Activated CD8-positive, alpha-beta memory T cell treated with anti-CD3 and anti-CD28 coated beads, Interleukin-2, amount 50 U/mL, for 1 hour (primary cell): Measurements from ENCODE around the gene RNU1-1.
"Not testable (repeated sequence)": the region's sequence is repeated elsewhere in the genome, so short reads cannot be mapped to it uniquely, and the experiment has no call there.

Experiments
- DNase-seq: peaks from one replicate; pipeline ENCODE4 v3.0.0-alpha.2; 2020; ENCODE audit errors: extremely low read depth

RNU1-1 gene

GRCh38 chr1:16493731-16494130, 20.4 kb downstream of the RNU1-1 start:
- not testable (repeated sequence) for DNase-seq

- DNase-seq, result not testable (repeated sequence)
Observed at GRCh38 chr1:16492937-16493336, 21.1 kb downstream of the RNU1-1 start.

DNA sequence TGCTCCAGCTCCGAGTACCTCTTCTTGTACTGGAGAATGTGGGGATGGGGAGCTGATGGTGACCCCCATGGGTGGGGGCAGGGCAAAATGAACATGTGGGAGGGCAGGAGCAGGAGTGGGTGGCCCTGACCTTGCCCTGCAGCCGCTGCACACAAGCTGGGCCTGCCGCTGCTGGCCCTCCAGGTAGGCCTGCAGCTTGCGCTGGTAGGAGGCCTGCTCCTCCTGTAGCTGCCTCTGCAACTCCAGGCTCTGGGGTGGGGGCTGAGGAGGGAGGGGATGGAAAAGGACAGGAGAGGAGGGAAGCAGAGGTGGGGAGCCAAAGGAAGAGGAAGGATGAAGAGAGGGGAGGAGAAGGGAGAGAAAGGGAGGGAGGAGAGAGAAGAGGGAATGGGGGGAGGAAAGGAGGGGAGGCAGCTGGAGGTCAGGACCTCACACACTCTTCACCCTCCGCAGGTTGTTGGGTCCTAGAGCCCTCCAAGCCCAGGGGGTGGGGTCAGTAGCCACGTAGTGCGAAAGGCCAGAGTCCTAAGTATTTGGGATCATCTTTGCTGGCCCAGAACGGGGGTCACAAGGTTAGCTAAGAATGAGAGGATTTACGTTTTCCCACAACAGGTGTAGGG, 22.9 kb downstream of the RNU1-1 start:
- no peak for DNase-seq

- not testable (repeated sequence) for DNase-seq
Observed at GRCh38 chr1:16489195-16489880, 24.7 kb downstream of the RNU1-1 start.

GRCh38 chr1:16487011-16487410, 27.1 kb downstream of the RNU1-1 start:
- not testable (repeated sequence) for DNase-seq

DNA sequence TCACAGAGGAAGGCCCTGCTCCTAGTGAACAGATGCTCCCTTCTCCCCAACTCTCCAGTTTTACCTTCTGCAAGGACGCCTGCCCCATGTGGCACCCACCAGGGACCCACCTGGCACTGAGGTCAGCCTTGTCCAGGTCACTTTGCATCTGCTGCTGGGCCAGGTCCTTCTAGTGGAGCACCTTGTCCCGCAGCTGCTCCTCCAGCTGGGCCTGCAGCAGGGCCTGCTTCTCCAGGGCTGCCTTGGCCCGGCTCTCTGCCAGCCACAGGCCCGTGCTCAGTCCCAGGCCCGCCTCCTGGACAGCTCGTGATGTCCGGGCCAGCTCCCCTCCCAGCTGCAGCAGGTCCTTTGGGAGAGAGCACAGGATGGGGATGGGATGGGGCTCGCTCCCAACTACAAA, 27.8 kb downstream of the RNU1-1 start:
- DNase-seq, result not testable (repeated sequence)

DNA sequence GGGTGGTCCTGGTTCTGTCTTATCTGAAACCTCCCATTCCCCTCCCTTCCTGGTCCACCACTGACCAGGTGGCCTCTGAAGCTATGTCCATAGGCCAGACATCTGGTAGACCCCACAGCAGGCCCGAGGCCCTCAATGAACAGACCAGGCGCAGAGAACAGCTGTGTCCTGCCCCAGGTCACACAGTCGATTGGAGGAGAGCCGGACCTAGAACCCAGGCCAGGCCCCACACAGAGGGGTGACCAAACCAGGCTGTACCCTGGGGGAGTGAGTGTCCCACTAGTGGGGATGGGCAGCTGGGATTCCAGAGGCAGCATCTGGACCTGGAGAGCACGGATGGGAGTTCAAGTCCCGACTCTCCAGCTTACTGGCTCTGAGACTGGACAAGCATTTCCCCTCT, 29.2 kb downstream of the RNU1-1 start:
- DNase-seq, result no peak

DNA sequence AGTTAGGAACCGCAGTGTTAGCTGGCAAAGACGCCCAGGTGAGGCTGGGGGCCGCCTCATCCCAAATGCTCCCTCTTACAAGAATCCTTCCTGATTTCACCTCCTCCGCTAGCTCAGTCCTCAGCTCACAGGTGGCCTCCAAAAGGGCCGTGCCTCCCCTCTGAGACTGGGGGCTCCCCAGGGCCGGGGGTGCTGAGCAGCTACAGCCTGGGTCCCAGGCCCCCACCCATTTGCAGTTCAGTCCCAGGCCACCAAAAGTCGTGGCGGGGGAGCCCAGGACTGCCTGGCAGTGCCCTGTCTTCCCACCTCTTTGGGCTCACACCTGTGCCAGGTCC, 29.6 kb downstream of the RNU1-1 start:
- DNase-seq, result no peak

DNA sequence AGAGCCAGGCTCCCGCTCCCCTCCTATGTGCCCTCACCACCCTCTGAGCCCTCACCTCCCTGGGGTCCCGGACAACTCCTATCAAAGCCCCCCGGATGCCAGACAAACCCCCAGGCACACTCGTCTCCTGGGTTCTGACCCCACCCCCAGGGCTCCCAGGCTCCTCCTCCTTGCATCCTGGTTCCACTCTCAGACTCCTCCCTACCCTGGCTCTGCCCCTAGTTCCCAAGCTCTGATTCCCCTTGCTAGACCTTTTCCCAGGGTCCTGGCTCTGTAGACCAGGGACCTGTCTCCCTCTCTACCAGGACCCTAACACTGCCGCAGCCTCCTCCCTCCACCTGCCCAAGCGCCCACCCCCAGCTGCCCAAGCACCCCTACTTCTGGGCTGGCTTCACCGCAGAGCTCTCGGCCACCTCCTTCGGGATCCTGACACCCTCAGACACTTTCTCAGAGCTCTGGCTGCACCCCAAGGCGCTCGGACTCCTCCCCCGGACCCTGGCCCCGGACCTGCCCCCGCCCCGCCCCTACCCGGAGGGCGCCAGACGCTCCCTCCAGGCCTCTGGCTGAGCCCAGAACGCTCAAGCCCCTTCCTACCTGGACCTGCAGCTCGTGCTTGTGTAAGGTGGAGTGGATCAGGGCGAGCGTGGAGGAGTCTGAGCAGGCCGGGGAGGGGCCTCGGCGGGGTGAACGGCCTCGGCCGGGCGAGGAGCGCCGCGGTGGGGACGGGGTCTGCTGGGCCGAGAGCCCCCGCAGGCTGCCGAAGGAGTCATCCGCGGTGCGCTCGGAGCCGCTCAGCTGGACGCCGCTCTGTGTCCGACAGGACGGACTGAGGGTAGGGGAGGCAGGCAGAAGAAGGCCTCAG, 30.2 kb downstream of the RNU1-1 start:
- DNase-seq, result not testable (repeated sequence)

- DNase-seq, result not testable (repeated sequence)
Observed at GRCh38 chr1:16483146-16483545, 30.9 kb downstream of the RNU1-1 start.

DNA sequence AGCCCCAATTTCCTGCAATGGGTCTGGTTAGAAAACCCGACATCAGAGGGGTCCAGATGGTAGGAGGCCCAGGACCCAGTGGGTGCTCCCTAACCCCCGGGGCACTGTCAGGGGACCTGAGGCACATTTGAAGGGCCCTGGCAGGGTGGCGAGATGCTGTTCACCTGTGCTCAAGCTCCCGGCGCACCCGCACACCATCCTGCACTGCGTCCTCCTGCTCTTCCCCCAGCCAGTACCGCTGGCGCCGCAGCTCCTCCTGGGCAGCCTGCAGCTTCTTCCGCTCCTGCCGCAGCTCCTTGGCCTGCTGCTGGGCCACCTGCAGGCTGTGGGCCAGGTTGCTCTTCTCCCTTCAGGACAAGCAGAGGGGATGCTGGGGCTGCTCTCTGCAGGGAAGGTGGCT, 36.0 kb downstream of the RNU1-1 start:
- DNase-seq, result no peak

DNA sequence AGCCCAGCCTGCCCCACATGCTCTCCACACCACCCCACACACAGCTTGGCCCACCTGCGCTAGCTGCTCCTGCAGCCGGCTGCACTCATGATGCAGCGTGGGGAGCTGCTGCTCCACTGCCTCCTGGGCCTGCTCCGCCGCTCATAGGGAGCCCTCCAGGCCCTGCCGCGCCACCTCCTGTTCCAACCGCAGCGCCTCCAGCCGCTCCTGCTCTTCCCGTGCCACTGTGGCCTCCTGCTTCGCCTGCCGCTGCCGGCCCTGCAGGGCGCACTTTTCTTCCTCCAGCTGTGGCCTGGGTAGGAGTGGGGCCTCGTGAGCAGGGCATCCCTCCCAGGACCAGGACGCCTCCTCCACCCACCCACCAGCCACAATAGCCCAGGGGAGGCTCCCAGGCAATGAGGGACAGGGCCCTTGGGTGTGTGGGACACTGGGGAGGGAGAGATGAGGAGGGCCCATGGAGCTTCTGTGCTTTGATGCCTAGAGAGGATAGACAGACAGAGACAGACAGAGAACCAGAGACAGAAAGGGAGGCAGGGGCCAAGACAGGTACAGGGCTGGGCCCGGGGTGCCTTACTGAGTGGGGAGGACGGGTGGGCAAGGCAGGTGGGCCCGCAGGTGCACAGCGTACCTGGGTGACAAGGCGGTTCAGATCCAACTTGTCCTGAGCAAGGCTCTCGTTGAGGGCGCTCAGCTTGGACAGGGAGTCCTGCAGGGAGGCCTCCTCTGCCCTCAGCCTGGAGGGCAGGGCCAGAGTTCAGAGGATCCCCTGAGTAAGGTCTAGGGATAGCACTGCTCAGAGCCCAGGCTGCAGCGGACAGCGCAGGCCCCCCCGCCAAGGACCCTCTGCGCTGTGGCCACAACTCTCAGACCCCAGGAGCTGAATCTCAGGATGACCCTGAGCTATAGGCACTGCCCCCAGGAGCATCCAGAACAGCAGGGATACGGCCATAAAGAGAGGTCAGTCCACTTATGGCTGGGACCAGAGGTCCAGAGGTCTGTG, 38.0 kb downstream of the RNU1-1 start:
- DNase-seq, result not testable (repeated sequence)

DNA sequence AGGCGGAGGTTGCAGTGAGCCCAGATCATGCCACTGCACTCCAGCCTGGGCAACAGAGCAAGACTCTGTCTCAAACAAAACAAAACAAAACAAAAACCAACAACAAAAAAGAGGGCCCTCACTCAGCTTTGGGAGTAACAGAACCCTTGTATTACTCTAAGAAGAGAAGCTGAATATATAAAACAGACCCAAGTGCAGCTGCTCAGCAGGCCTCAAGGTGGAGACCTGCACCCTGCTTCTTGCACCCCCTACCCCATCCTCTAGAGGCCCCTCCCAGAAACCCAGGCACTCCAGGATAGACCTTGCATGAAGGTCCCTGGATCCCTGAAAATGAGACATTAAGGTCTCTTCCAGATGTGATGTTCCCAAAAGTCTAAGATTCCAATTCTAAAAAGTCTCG, 39.2 kb downstream of the RNU1-1 start:
- DNase-seq, result not testable (repeated sequence)

DNA sequence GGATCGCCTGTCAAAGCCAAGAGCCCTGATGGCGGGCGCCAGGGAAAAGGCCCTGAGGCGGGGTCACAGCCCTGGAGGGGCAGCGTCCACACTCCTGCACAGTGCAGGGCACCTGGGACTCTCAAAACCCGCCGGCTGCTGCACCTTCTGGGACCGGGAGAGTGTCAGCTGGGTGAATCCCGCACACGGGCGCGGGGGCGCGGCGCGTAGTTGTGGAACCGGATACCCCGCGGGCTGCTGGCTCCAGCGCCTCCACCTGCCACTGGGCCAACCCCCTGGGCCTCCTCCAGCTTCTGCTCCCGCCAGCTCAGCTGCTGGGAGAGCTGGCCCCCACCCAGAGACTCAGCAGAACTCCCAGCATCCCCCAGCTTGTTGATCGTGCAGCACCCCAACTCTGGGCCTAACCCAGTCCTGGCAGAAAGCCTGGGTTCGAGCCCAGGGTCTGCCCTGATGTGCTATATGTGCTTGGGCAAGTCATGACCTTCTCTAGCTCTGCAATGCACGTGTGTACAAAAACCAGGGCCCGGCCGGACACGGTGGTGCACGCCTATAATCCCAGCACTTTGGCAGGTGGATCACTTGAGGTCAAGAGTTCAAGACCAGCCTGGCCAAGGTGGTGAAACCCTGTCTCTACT, 39.8 kb downstream of the RNU1-1 start:
- no peak for DNase-seq

DNA sequence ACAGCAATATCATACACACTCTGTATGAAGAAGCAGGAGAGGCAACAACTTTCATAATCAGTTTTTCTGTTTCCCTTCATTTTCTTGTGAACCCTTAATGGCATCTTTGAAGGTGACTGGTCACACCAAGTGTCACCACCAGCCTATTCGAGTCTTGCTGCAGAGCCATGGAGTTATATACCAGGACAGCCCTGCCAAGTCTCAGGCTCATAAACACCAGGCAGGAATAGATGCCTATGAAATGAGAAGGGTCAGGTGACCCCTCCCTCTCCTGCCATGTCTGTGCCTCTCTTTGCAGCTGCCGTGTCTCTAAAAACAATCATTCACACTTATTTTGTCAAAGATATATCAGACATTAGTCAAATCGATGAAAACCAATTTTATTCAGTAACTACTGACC, 45.5 kb downstream of the RNU1-1 start:
- no peak for DNase-seq

DNA sequence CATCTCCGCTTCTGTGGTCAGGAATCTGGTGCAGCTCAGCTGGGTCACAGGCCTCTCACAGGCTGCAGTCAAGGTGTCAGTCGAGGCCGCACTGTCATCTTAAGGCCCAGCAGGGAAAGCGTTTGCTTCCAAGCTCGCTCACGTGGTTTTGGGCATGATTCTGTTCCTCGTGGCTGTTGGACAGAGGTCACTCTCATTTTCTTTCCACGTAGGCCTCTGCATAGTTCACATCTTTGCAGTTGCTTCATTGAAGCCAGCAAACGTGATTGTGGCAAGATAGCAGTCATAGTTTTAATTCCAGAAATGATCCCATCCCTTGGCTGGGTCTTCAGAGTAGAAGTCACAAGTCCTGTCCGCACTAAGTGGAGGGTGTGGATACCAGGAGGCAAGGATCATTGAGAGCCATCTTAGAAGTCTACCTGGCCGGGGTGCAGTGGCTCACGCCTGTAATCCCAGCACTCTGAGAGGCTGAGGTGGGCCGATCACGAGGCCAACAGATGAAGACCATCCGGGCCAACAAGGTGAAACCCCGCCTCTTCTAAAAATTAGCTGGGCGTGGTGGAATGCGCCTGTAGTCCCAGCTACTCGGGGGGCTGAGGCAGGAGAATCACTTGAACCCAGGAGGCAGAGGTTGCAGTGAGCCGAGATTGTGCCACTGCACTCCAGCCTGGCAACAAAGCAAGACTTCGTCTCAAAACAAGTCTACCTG, 49.0 kb downstream of the RNU1-1 start:
- no peak for DNase-seq
